K562 treated with DMSO at 1 percent for 12 hours (cell line): ENCODE data around the gene GRAP. TPM values are rescaled to one million over a fixed set of nuclear protein-coding genes. Genes with fewer than 3 reads are reported as not detected.

Experiments used
- total RNA-seq: library from RNA; unstranded; fragments of 300-600 nt; gene quantifications from 2 replicates; pipeline ENCODE4 v1.2.3, GENCODE V29; 2022; ENCODE audit not compliant: insufficient read depth

Gene GRAP
- total RNA-seq, result not detected in 2 replicates

GRCh38 chr17:19046782-19047375 is at the start of gene GRAP:
GRAP (minus strand) TSS chr17:19046957; CDS start chr17:19046926, 31 bp downstream.

GRCh38 chr17:19004421-19005136 is 42.2 kb downstream of the GRAP start, which contains the start of gene FAM83G:
FAM83G (minus strand) TSS chr17:19004764; CDS start chr17:19004041, 723 bp downstream.

Other genes starting within 250 kb of the GRAP start
- gene PRPSAP2, start 188.8 kb downstream of the GRAP start, total RNA-seq, result 19.8 and 32.7 TPM in 2 replicates
- not detected in 2 replicates for gene SLC5A10, start 94.8 kb downstream of the GRAP start, total RNA-seq
- 3.4 and 8.1 TPM in 2 replicates for gene FAM83G, start 42.2 kb downstream of the GRAP start, total RNA-seq
- not detected in 2 replicates for gene GRAPL, start 80.6 kb upstream of the GRAP start, total RNA-seq
- 3.7 and 9.1 TPM in 2 replicates for gene EPN2, start 190.4 kb upstream of the GRAP start, total RNA-seq